ENCODE measurements around the gene NTM. TPM values are rescaled to one million over a fixed set of nuclear protein-coding genes. Genes with fewer than 3 reads are reported as not detected.

The NTM gene
- total RNA-seq, 2 donors from 2014 or later: not detected

DNA sequence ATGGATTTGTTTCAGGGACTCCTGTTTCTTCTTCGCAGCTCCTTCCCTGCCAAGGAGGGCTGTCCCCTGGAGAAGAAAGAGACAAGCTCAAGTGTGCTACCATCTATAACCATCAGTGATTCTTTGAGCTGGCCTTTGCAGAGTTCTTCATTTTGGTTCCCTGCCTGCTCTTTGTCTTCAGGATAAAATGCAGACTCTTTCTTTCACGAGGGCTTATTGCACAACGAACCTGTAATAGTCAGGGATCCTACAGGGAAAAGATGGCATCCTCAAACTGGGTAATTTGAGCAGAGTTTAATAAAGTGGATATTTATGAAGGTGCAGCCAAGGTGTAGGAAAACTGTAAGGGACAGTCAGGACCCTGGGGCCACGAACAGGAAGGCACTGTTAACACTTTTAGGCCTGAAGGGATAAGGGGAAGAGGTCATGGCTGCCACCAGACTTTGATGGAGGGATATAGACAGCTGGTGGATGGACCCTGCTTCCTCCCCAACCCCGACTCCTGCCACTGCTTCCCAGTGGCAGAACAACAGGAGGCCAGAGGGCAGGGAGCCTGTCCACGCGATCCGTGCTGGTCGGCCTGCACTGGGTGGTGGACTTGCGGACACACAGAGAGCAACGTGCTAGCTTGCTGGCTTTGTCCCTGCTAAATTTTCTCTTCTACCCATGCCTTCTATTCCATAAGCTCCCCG is 767.0 kb downstream of the NTM start:
- no peak overlapping the region for H3K27ac Mint-ChIP-seq
- H3K4me3 Mint-ChIP-seq: no peak overlapping the region
- H3K9me3 Mint-ChIP-seq: no peaks in the 10 kb centered on the region

DNA sequence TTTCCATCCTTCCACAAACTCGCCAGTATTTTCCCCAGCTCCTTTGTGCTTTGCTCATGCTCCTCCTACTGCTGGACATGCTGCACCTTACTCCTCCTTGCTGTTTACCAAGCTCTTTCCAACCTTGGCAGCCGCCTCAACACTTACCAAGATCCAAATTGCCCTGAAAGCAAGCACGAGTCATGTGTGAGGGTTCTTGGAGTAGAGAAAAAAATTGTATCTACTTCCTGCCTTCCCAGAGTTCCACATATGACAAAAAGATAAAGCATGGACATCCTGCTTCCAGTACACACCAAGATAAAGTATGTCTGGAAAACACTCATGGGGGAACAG is 767.5 kb downstream of the NTM start:
- Mint-ChIP-seq H3K27ac (no peak overlapping the region), H3K9me3 (no peaks in the 10 kb centered on the region), H3K36me3 (ENCODE audit: low read depth) (no peaks in the 10 kb centered on the region), H3K27me3 (peaks cover 7% of the 10 kb centered on the region), H3K4me1 (no peaks in the 10 kb centered on the region), H3K4me3 (no peak overlapping the region)
- no peak for ATAC-seq (replicated peaks)

More for the DNA sequence above, 767.0 kb downstream of the NTM start:
- Mint-ChIP-seq H3K36me3 (ENCODE audit: low read depth) (no peaks in the 10 kb centered on the region), H3K27me3 (peaks cover 7% of the 10 kb centered on the region), H3K4me1 (no peaks in the 10 kb centered on the region)
- ATAC-seq (replicated peaks): no peak

DNA sequence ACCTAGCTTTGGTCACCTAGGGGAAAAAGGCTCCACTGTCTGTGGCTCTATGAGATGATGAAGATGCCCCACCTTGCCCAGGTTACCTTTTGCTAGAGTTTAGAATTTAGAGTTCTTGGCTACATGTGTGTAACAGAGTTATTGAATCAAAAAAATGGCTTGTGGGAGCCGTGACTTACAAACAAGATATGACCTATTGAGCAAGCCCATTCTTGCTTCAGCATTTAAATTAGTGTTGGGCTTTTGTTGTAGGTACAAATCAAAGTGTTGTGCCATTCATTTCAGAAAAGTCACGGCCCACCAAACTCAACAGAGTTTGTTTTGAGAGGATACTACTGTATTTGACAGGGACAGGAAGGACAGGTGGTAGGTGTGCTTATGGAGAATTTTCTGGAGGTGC is 768.8 kb downstream of the NTM start:
- no peaks in the 10 kb centered on the region for H3K4me1 Mint-ChIP-seq
- no peaks in the 10 kb centered on the region for H3K9me3 Mint-ChIP-seq
- no peaks in the 10 kb centered on the region for H3K36me3 Mint-ChIP-seq (ENCODE audit: low read depth)
- H3K27me3 Mint-ChIP-seq: peaks cover 7% of the 10 kb centered on the region
- no peak overlapping the region for H3K4me3 Mint-ChIP-seq
- ATAC-seq (replicated peaks): no peak
- H3K27ac Mint-ChIP-seq: no peak overlapping the region

DNA sequence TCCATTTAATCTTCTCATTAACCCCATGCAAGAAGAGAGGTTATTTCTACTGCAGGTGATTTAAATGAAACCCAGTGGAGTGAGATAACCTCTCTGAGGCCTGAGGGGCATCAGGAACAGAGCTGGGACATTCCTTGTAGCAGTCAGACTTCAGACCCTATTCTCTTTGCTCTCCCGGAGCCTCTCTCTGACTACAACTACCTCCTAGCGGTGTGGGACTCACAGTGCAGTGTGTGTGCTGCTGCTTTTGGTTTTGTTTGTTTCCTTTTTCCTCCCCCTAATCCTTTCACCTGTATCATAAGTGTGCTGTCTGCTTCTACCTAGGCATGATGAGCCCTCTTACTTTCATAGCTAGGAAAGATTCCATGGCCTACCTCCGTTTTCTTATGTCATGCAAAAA is 769.6 kb downstream of the NTM start:
- Mint-ChIP-seq H3K9me3 (no peaks in the 10 kb centered on the region), H3K4me3 (no peak overlapping the region), H3K4me1 (no peaks in the 10 kb centered on the region), H3K27ac (no peak overlapping the region), H3K27me3 (peaks cover 7% of the 10 kb centered on the region), H3K36me3 (ENCODE audit: low read depth) (no peaks in the 10 kb centered on the region)
- ATAC-seq (replicated peaks): no peak

DNA sequence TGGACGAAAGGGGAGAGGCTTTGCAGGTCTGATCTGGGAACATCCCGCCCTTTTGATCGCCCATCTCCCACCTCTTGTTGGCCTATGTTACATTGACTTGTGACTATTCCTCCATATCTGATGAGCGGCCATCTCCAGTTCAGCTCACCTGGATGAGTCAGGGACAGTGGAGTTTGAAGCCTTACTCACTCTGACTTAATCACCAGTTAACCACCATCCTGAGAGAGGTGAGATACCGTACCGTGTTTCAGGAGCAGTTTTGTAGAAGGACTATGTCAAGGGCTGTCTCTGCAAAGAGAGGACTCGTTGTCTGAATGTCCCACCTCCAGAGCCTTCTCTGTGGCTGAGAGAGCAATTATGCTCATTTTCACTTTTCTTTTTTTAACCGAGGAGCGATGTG is 771.7 kb downstream of the NTM start:
- H3K4me3 Mint-ChIP-seq: no peak overlapping the region

DNA sequence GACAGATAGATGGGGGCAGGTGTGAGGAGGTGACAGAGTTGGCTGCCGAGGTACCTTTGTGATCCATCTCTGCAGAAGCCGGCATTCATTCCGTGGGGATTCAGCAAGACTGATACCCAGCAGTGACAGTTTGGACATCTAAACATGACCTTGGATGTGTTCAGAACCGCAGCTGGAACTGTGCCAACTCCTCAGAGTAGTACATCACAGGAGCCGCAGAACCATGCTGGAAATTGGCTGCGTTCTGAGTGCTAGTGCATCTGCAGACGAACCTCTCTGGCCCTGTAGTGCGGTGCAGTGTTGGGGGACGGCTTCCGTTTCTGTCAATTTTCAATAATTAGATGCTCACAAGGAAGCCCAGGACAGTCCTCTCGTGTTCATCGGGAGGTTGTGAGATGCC is 772.1 kb downstream of the NTM start:
- no peak overlapping the region for H3K4me3 Mint-ChIP-seq
- no peaks in the 10 kb centered on the region for H3K4me1 Mint-ChIP-seq
- no peak overlapping the region for H3K27ac Mint-ChIP-seq
- H3K27me3 Mint-ChIP-seq: peaks cover 8% of the 10 kb centered on the region
- no peaks in the 10 kb centered on the region for H3K9me3 Mint-ChIP-seq
- no peaks in the 10 kb centered on the region for H3K36me3 Mint-ChIP-seq (ENCODE audit: low read depth)
- ATAC-seq (replicated peaks): no peak

More for the DNA sequence above, 771.7 kb downstream of the NTM start:
- no peaks in the 10 kb centered on the region for H3K9me3 Mint-ChIP-seq
- H3K27ac Mint-ChIP-seq: no peak overlapping the region
- H3K36me3 Mint-ChIP-seq (ENCODE audit: low read depth): no peaks in the 10 kb centered on the region
- H3K4me1 Mint-ChIP-seq: no peaks in the 10 kb centered on the region
- ATAC-seq (replicated peaks): no peak
- H3K27me3 Mint-ChIP-seq: peaks cover 7% of the 10 kb centered on the region

DNA sequence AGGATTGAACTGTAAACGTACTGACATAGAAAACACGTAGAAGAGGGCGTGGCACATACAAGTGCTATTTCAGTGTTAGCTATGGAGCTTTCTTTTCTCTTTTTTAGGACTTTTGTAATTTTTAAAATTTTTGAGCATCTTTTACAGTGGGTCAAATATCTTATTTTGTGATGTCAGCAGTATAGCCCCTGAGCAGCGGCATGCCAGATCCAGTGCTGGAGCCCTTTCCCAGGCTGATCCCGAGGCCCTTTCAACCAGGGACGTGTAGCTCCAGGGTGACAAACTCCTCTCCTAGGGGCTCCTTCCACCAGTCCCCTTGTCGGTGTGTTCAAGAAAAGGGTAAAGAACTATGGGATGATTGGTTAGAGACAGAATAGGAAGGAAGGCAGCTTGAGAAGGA is 777.0 kb downstream of the NTM start:
- Mint-ChIP-seq H3K9me3 (no peaks in the 10 kb centered on the region), H3K36me3 (ENCODE audit: low read depth) (no peaks in the 10 kb centered on the region), H3K27ac (no peak overlapping the region)

DNA sequence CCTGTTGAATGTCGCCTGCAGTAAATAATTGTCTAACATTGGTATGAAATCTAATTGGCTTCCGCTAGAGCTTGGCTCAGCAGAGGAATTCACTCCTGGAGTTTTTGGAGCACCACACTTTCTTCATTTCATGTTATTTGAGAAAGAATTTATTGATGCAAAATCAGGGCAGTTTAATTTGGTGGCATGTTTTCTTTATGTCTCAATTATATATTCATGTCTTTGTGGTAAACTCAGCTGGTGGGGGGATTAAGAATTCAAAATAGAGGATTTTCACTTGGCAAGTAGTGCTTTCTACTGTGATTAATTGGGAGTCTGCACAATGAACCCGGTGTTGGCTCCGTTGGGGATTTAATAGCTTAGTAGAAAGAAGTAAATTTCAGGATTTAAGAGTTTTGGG is 784.4 kb downstream of the NTM start:
- ATAC-seq (replicated peaks): no peak
- no peaks in the 10 kb centered on the region for H3K36me3 Mint-ChIP-seq (ENCODE audit: low read depth)
- peaks cover 7% of the 10 kb centered on the region for H3K27me3 Mint-ChIP-seq
- no peaks in the 10 kb centered on the region for H3K4me1 Mint-ChIP-seq
- no peak overlapping the region for H3K27ac Mint-ChIP-seq
- no peaks in the 10 kb centered on the region for H3K9me3 Mint-ChIP-seq
- H3K4me3 Mint-ChIP-seq: no peak overlapping the region

More for the DNA sequence above, 777.0 kb downstream of the NTM start:
- H3K27me3 Mint-ChIP-seq: peaks cover 11% of the 10 kb centered on the region
- H3K4me3 Mint-ChIP-seq: no peak overlapping the region
- no peak for ATAC-seq (replicated peaks)
- no peaks in the 10 kb centered on the region for H3K4me1 Mint-ChIP-seq

DNA sequence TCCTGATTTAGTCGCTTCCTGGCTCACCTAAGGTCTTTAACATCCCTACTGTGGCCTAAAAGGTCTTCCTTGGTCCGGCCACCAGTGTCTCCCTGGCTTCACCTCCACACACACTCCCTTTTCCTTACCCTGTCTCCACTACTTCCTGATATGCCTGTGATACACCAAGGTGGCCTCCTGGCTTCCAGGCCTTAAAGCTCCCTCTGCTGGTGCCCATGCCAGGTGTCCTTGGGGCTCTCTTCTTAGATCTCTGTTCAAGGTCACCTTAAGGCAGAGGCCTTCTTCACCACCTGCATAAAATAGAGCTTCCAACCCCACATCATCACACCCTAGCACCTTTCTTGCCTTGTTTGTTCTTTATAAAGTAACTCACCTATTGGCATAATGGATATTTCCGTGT is 787.7 kb downstream of the NTM start:
- H3K27me3 Mint-ChIP-seq: no peaks in the 10 kb centered on the region
- no peaks in the 10 kb centered on the region for H3K36me3 Mint-ChIP-seq (ENCODE audit: low read depth)
- ATAC-seq (replicated peaks): no peak
- H3K27ac Mint-ChIP-seq: no peak overlapping the region
- no peaks in the 10 kb centered on the region for H3K4me1 Mint-ChIP-seq
- H3K9me3 Mint-ChIP-seq: no peaks in the 10 kb centered on the region
- no peak overlapping the region for H3K4me3 Mint-ChIP-seq

DNA sequence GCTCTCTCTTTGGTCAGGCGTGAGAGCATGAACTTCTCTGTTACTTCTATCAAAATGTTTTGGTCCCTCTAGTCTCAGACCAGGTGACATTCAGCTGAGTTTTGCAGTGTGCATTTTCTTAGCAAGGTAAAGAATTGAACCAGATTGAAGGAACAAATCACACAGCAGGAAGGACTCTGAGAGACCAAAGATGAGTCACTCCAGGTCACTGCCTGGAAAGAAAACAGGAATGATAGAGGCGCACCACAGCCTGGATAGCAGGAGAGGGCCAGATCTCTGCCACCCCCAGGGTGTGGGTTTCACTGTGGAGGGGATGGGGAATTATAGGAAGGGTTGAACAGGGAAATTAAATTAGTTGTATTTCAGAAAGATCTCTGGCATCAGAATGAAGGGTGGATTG is 788.3 kb downstream of the NTM start:
- H3K27ac Mint-ChIP-seq: no peak overlapping the region
- H3K27me3 Mint-ChIP-seq: no peaks in the 10 kb centered on the region
- H3K9me3 Mint-ChIP-seq: no peaks in the 10 kb centered on the region
- no peaks in the 10 kb centered on the region for H3K4me1 Mint-ChIP-seq
- ATAC-seq (replicated peaks): no peak
- H3K36me3 Mint-ChIP-seq (ENCODE audit: low read depth): no peaks in the 10 kb centered on the region
- no peak overlapping the region for H3K4me3 Mint-ChIP-seq

DNA sequence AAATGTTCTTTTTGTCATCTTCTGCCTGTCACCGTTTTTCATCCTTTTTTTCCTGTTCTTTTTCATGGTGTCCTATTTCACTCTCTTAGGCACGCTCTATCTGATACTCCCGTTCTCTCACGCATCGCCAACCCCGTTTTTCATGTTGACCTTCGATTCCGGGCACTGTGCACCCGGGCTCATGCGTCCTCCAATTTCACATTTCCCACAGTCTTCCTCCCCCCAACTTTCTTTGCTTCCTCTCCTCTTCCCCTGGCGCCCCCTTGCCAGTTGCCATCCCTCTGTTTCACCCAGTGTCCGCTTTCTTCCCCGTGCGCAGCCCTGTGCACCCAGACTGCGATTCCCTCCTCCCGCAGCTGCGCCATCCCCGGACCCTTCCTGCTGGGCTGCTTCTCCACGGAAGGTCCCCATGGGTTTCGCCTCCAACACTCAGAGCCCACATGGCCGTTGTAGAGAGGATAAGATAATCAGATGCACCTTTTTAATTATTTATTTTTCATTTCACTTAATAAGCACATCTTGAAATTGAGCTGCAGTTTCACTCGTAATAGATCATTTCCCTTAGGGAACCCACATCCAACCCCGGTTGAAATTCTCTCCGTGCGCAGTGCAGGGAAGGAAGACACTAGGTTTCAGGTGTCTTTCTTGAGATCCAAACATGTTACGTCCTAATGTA is 791.1 kb downstream of the NTM start:
- Mint-ChIP-seq H3K4me1 (no peaks in the 10 kb centered on the region), H3K27ac (no peak overlapping the region), H3K4me3 (no peak overlapping the region), H3K9me3 (no peaks in the 10 kb centered on the region), H3K36me3 (ENCODE audit: low read depth) (no peaks in the 10 kb centered on the region), H3K27me3 (no peaks in the 10 kb centered on the region)
- no peak for ATAC-seq (replicated peaks)

DNA sequence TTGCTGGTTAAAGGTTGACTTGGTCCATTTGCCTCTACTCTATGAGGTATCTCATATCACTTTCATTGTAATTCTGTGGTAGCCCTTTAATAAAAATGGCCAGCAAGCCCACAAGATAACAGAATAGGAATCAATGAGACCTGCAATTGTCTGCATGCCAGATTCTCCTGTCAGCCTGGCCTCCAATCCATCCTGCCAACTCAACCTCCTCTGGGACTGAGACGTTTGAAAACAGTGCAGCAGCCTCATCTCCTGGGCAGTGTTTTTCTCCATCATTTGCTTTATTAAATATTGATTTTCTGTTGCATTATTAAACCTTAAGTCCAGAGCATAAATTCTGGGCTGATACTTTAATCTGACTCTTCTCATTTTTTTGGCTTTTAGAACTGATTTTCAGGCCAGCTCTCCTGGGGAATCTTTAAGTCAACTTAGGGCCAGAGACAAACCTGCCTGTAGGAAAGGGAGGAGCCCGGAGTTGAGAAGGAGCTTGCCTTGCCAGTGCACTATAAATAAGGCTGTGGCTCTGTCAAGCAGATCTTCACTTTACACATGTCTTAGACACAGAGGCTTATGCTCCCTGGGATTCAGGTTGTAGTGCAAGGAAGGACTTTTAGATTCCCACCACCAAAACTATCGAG is 798.0 kb downstream of the NTM start:
- no peak overlapping the region for H3K4me3 Mint-ChIP-seq
- no peaks in the 10 kb centered on the region for H3K36me3 Mint-ChIP-seq (ENCODE audit: low read depth)
- H3K27ac Mint-ChIP-seq: no peak overlapping the region
- no peaks in the 10 kb centered on the region for H3K27me3 Mint-ChIP-seq
- ATAC-seq (replicated peaks): no peak
- no peaks in the 10 kb centered on the region for H3K4me1 Mint-ChIP-seq
- H3K9me3 Mint-ChIP-seq: peaks cover 8% of the 10 kb centered on the region

DNA sequence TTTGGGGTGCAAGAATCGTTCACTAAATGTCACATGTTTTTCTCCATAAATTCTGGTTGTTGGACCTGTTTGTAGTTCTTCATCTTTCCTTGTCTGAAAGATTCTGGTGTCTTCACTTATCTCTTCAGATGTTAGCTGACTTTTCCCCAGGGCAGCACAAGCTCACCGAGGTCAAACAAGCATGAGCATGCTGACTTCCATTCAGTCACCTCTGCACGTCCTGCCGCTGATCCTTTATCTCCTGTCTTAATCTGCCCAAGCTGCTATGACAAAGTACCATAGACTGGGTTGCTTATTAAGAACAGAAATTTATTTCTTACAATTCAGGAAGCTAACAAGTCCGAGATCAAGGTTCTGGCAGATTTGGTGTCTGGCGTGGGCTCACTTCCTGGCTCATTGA is 800.6 kb downstream of the NTM start:
- H3K9me3 Mint-ChIP-seq: peaks cover 8% of the 10 kb centered on the region
- ATAC-seq (replicated peaks): no peak
- H3K4me3 Mint-ChIP-seq: no peak overlapping the region
- H3K27ac Mint-ChIP-seq: no peak overlapping the region
- no peaks in the 10 kb centered on the region for H3K4me1 Mint-ChIP-seq
- H3K36me3 Mint-ChIP-seq (ENCODE audit: low read depth): no peaks in the 10 kb centered on the region
- H3K27me3 Mint-ChIP-seq: peaks cover 4% of the 10 kb centered on the region

DNA sequence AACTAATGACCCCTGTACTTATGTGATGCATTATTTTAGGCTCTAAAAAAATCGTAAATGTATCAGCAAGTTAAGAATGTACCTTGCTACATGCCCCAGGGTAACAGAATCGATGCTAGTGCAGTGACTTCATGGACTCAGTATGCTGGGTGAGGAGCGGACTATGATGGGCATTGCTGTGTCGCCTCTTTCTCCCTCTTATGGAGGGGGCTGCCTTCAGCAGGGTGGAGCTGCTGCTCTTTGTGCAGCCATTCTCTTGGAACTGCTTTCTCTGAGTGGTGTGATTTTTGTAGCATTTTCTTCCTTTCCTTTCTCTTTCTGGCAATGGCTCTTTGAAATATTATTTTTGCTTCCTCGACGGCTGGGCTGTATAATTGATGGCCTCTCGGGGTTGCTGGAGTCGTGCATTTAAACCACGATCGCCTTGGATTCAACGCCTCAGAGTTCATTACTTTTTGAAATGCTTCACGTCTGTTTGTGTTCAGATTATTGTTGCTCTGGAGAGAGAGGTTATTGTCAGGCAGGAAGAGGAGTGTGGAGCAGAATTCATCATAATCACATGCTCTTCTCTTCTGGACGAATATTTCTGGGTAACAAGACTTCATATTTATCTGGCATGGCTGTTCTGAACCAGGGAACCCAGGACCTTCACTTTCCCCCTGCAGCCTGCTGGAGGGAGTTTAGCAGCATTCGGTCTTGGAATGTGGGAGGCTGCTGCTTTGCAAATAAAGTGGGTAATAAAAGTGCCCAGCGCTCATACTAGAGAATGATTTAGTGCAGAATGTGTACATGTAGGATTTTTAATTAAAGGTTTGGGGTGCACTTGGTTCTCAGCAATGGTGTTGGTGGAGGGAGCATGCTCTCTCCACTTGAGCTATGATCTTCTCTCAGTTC is 804.2 kb downstream of the NTM start:
- peaks cover 7% of the 10 kb centered on the region for H3K9me3 Mint-ChIP-seq
- H3K4me1 Mint-ChIP-seq: no peaks in the 10 kb centered on the region
- no peaks in the 10 kb centered on the region for H3K36me3 Mint-ChIP-seq (ENCODE audit: low read depth)
- ATAC-seq (replicated peaks): no peak
- no peak overlapping the region for H3K27ac Mint-ChIP-seq
- H3K27me3 Mint-ChIP-seq: peaks cover 11% of the 10 kb centered on the region
- no peak overlapping the region for H3K4me3 Mint-ChIP-seq
